Measurements from ENCODE around the gene DNAJB11. TPM values are rescaled to one million over a fixed set of nuclear protein-coding genes. Genes with fewer than 3 reads are reported as not detected.

The DNAJB11 gene
- total and polyA plus RNA-seq, 2 of the 4 experiments (the other 2 are of a cell fraction): 27.4 to 48.6 TPM

- TF ChIP-seq POLR2A (IDR thresholded peaks at IDR 0.05; ENCODE audit: low read depth, low read length): no peak
- TF ChIP-seq, protein P1, sequence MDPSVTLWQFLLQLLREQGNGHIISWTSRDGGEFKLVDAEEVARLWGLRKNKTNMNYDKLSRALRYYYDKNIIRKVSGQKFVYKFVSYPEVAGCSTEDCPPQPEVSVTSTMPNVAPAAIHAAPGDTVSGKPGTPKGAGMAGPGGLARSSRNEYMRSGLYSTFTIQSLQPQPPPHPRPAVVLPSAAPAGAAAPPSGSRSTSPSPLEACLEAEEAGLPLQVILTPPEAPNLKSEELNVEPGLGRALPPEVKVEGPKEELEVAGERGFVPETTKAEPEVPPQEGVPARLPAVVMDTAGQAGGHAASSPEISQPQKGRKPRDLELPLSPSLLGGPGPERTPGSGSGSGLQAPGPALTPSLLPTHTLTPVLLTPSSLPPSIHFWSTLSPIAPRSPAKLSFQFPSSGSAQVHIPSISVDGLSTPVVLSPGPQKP (IDR thresholded peaks at IDR 0.05; ENCODE audit: borderline replicate concordance, low read depth, low read length): no peak
- TF ChIP-seq SMC3 (IDR thresholded peaks at IDR 0.05; ENCODE audit: low read depth, low read length): no peak
- no peak for TF ChIP-seq RAD21 (IDR thresholded peaks at IDR 0.05; ENCODE audit: low read length)
- no peak for TF ChIP-seq BHLHE40 (IDR thresholded peaks at IDR 0.05; ENCODE audit: low read depth, low read length)
- TF ChIP-seq MAFK (IDR thresholded peaks at IDR 0.05; ENCODE audit: low read depth, low read length): no peak
- TF ChIP-seq, protein P2, sequence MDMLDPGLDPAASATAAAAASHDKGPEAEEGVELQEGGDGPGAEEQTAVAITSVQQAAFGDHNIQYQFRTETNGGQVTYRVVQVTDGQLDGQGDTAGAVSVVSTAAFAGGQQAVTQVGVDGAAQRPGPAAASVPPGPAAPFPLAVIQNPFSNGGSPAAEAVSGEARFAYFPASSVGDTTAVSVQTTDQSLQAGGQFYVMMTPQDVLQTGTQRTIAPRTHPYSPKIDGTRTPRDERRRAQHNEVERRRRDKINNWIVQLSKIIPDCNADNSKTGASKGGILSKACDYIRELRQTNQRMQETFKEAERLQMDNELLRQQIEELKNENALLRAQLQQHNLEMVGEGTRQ (IDR thresholded peaks at IDR 0.05; ENCODE audit: low read depth, low read length): no peak
- TF ChIP-seq CEBPB (IDR thresholded peaks at IDR 0.05; ENCODE audit: low read depth, low read length): no peak
- no peak for TF ChIP-seq MAZ (IDR thresholded peaks at IDR 0.05; ENCODE audit: borderline replicate concordance, low read depth, low read length)
- TF ChIP-seq NFE2L2 (IDR thresholded peaks at IDR 0.05; ENCODE audit: low read depth, low read length): no peak
- no peak for TF ChIP-seq CHD1 (IDR thresholded peaks at IDR 0.05; ENCODE audit: low read depth, low read length)
- TF ChIP-seq RFX5 (IDR thresholded peaks at IDR 0.05; ENCODE audit: low read depth, low read length): no peak
- no peak for TF ChIP-seq MXI1 (IDR thresholded peaks at IDR 0.05; ENCODE audit: borderline replicate concordance, low read depth, low read length)
- TF ChIP-seq FOS (IDR thresholded peaks at IDR 0.05; ENCODE audit: low read depth, low read length): no peak
- TF ChIP-seq CTCF (conservative IDR thresholded peaks at IDR 0.05; ENCODE audit: low read depth, low read length): no peak
- no peak for TF ChIP-seq RCOR1 (IDR thresholded peaks at IDR 0.05; ENCODE audit: insufficient replicate concordance, low read length)
- no peak overlapping the region for H3K18ac ChIP-seq (ENCODE audit: low read depth, low read length)
- no peak overlapping the region for H3K9ac ChIP-seq (ENCODE audit: low read depth, low read length)
- H4K8ac ChIP-seq (ENCODE audit: low read depth in 2 of 2, low read length in 2 of 2): no peak overlapping the region
- H3K9me3 ChIP-seq (ENCODE audit: control insufficient read depth, insufficient read depth, low read length): no peaks in the 10 kb centered on the region
- H3K36me3 ChIP-seq (ENCODE audit: control insufficient read depth, insufficient read depth, low read length): no peaks in the 10 kb centered on the region
- H3K4me1 ChIP-seq (ENCODE audit: control insufficient read depth, insufficient read depth, low read length): no peaks in the 10 kb centered on the region
- H2BK120ac ChIP-seq (ENCODE audit: low read depth, low read length): no peak overlapping the region
- no peak overlapping the region for H3K23ac ChIP-seq (ENCODE audit: low read depth, low read length)
- no peak overlapping the region for H3K14ac ChIP-seq (replicated peaks; ENCODE audit: low read depth, low read length)
- H4K5ac ChIP-seq (ENCODE audit: low read depth, low read length): no peak overlapping the region
- no peaks in the 10 kb centered on the region for H3K9me1 ChIP-seq (ENCODE audit: insufficient read depth, low read length)
- peaks cover 3% of the 10 kb centered on the region for H3K27me3 ChIP-seq (ENCODE audit: control insufficient read depth, insufficient read depth, low read length)
- in situ Hi-C loops (cut with MboI; ENCODE audit: low sequenced_read_pairs) (no loop called here), intact Hi-C loops (cut with micrococcal nuclease) (no loop called here), dilution Hi-C loops (cut with HindIII; ENCODE audit: low sequenced_read_pairs, unreplicated experiment) (no loop called here)
- ChIA-PET CTCF (no interaction called here), POLR2A (ENCODE audit: unreplicated experiment) (no interaction called here)
- H2BK15ac ChIP-seq (ENCODE audit: low read depth, low read length): no peak overlapping the region
- no peak overlapping the region for H2AFZ ChIP-seq (replicated peaks; ENCODE audit: low read length, poor library complexity)
- H3K56ac ChIP-seq (ENCODE audit: extremely low read depth, insufficient read depth, low read length): no peak overlapping the region
- H3K4ac ChIP-seq (ENCODE audit: low read depth, low read length): no peak overlapping the region
- H2AK5ac ChIP-seq (ENCODE audit: low read depth, low read length): no peak overlapping the region
- DNase-seq (no peak), ATAC-seq (ENCODE audit: low read depth) (no peak)
- no peaks in the 10 kb centered on the region for H3K79me1 ChIP-seq (ENCODE audit: low read depth in 1 of 2, low read length in 2 of 2)
- 96 to 100% methylated on average over 2 to 3 of the region's 7 CpGs for WGBS, 2 experiments (ENCODE audit: extremely low coverage in 2 of 2, insufficient read length in 1 of 2)
- no peak overlapping the region for H3K4me2 ChIP-seq (ENCODE audit: low read depth, low read length)
- no peak overlapping the region for H2BK20ac ChIP-seq (ENCODE audit: low read depth, low read length)
- H4K20me1 ChIP-seq (ENCODE audit: insufficient read depth, low read length): no peaks in the 10 kb centered on the region
- H2BK5ac ChIP-seq (ENCODE audit: low read depth, low read length, poor library complexity, severe bottlenecking): no peak overlapping the region
- no peak overlapping the region for H4K91ac ChIP-seq (ENCODE audit: insufficient read depth, low read depth, low read length)
- H2AK9ac ChIP-seq (replicated peaks; ENCODE audit: low read depth, low read length, poor library complexity): no peak overlapping the region
- BruUV-seq (replicated peaks): no TSS peak
- no peak overlapping the region for H3K27ac ChIP-seq (ENCODE audit: insufficient read depth, low read length)
- no peak overlapping the region for H3K4me3 ChIP-seq (ENCODE audit: insufficient read depth, low read depth, low read length)
These were observed 57.4 kb downstream of the DNAJB11 start for GRCh38 chr3:186627852-186628414.

All from IMR-90 (cell line).